ENCODE data around the gene PPIL4. TPM values are rescaled to one million over a fixed set of nuclear protein-coding genes. Genes with fewer than 3 reads are reported as not detected.
A peak's percentile ranks its signal among the peaks of the same experiment; 100 is the strongest.
"Not testable (repeated sequence)": the region's sequence is repeated elsewhere in the genome, so short reads cannot be mapped to it uniquely, and the experiment has no call there.

The PPIL4 gene
- total and polyA plus RNA-seq, 4 experiments from 2014 or later, result 10.0 to 35.7 (median 23.8) TPM

- H3K36me3 ChIP-seq (ENCODE audit: insufficient read depth, low read length), result peaks cover 46% of the 10 kb centered on the region
- peaks cover 72% of the 10 kb centered on the region for H3K4me1 ChIP-seq (ENCODE audit: insufficient read depth, low read length)
- ChIA-PET POLR2A (ENCODE audit: partially characterized antibody) (interaction anchor here (0.7 kb wide), 1 partner anchor 22 kb away, joined by 3 read pairs; no protein-coding TSS in a partner anchor), CTCF (ENCODE audit: partially characterized antibody) (interaction anchor here (0.7 to 3.7 kb wide), 3 partner anchors 28 to 50 kb away, joined by 3 to 29 read pairs (median 3); no protein-coding TSS in a partner anchor)
- H3K9me3 ChIP-seq (ENCODE audit: control insufficient read depth in 1 of 2, low read length in 2 of 2), result no peaks in the 10 kb centered on the region
- no peak for DNase-seq
- Mint-ChIP-seq H3K27ac (peak overlapping the region in 5 of 7 donors; percentile 53 to 91 (median 80)), H3K36me3 (peaks cover 43 to 75% of the 10 kb centered on the region in 2 donors), H3K9me3 (no peaks in the 10 kb centered on the region), H3K4me1 (peaks cover 45 to 84% (median 67%) of the 10 kb centered on the region in 4 donors), H3K27me3 (no peaks in the 10 kb centered on the region), H3K4me3 (peak overlapping the region in 2 of 8 donors; percentile 15 to 79)
- H3K27ac ChIP-seq (ENCODE audit: low read depth, low read length), result no peak overlapping the region
- H3K4me3 ChIP-seq (ENCODE audit: low read length in 2 of 2), result no peak overlapping the region
- intact Hi-C loops (cut with micrococcal nuclease), result no loop called here
- no peaks in the 10 kb centered on the region for H3K27me3 ChIP-seq (ENCODE audit: insufficient read depth, low read length)
Measured at GRCh38 chr6:149467265-149467664, 78.6 kb downstream of the PPIL4 start.

GRCh38 chr6:149464411-149464810 is 81.4 kb downstream of the PPIL4 start:
- peak overlapping the region; percentile 14 to 82 (median 75) for H3K27ac Mint-ChIP-seq
- peak overlapping the region; percentile 12 for H3K27ac ChIP-seq (ENCODE audit: low read depth, low read length)
- H3K4me1 Mint-ChIP-seq, result peaks cover 30 to 63% (median 49%) of the 10 kb centered on the region in 4 donors
- DNase-seq, result no peak
- peaks cover 46 to 79% of the 10 kb centered on the region in 2 donors for H3K36me3 Mint-ChIP-seq
- H3K36me3 ChIP-seq (ENCODE audit: insufficient read depth, low read length), result peaks cover 50% of the 10 kb centered on the region
- no peak overlapping the region for H3K4me3 ChIP-seq (ENCODE audit: low read length in 2 of 2)
- H3K4me3 Mint-ChIP-seq, result peak overlapping the region in 1 of 8 donors; percentile 31
- H3K27me3 Mint-ChIP-seq, result no peaks in the 10 kb centered on the region
- no peaks in the 10 kb centered on the region for H3K9me3 Mint-ChIP-seq
- intact Hi-C loops (cut with micrococcal nuclease), result no loop called here
- ChIA-PET CTCF (ENCODE audit: partially characterized antibody) (interaction anchor here (1.5 kb wide), 1 partner anchor 11 kb away, joined by 5 read pairs; no protein-coding TSS in a partner anchor), POLR2A (ENCODE audit: partially characterized antibody) (interaction anchor here (1.2 kb wide), 1 partner anchor 9 kb away, joined by 3 read pairs; no protein-coding TSS in a partner anchor)
- H3K27me3 ChIP-seq (ENCODE audit: insufficient read depth, low read length), result no peaks in the 10 kb centered on the region
- peaks cover 48% of the 10 kb centered on the region for H3K4me1 ChIP-seq (ENCODE audit: insufficient read depth, low read length)
- no peaks in the 10 kb centered on the region for H3K9me3 ChIP-seq (ENCODE audit: control insufficient read depth in 1 of 2, low read length in 2 of 2)

- H3K36me3 Mint-ChIP-seq, result peaks cover 50 to 83% of the 10 kb centered on the region in 2 donors
- Histone ChIP-seq H3K27ac (ENCODE audit: low read depth, low read length) (no peak overlapping the region), H3K27me3 (ENCODE audit: insufficient read depth, low read length) (no peaks in the 10 kb centered on the region), H3K9me3 (ENCODE audit: control insufficient read depth in 1 of 2, low read length in 2 of 2) (no peaks in the 10 kb centered on the region), H3K4me1 (ENCODE audit: insufficient read depth, low read length) (peaks cover 42% of the 10 kb centered on the region), H3K4me3 (ENCODE audit: low read length in 2 of 2) (no peak overlapping the region), H3K36me3 (ENCODE audit: insufficient read depth, low read length) (peaks cover 52% of the 10 kb centered on the region)
- peaks cover 33 to 63% (median 48%) of the 10 kb centered on the region in 4 donors for H3K4me1 Mint-ChIP-seq
- no peak overlapping the region for H3K4me3 Mint-ChIP-seq
- DNase-seq, result no peak
- no peaks in the 10 kb centered on the region for H3K9me3 Mint-ChIP-seq
- intact Hi-C loops (cut with micrococcal nuclease), result no loop called here
- ChIA-PET CTCF (ENCODE audit: partially characterized antibody) (interaction anchor here (1.0 to 1.7 kb wide), 3 partner anchors 10 to 53 kb away, joined by 4 to 6 read pairs (median 5); no protein-coding TSS in a partner anchor), POLR2A (ENCODE audit: partially characterized antibody) (interaction anchor here (0.6 to 1.2 kb wide), 2 partner anchors 10 to 702 kb away, joined by 3 read pairs; no protein-coding TSS in a partner anchor)
- H3K27ac Mint-ChIP-seq, result peak overlapping the region in 6 of 7 donors; percentile 14 to 82 (median 62)
- H3K27me3 Mint-ChIP-seq, result no peaks in the 10 kb centered on the region
Measured at GRCh38 chr6:149463781-149464180, 82.1 kb downstream of the PPIL4 start.

GRCh38 chr6:149462712-149463111 is 83.1 kb downstream of the PPIL4 start:
- CTCF ChIA-PET (ENCODE audit: partially characterized antibody), result interaction anchor here (0.8 to 1.7 kb wide), 3 partner anchors 21 to 54 kb away, joined by 4 to 6 read pairs (median 4); no protein-coding TSS in a partner anchor
- H3K9me3 ChIP-seq (ENCODE audit: control insufficient read depth in 1 of 2, low read length in 2 of 2); intact Hi-C loops (cut with micrococcal nuclease); H3K27me3 Mint-ChIP-seq; H3K27me3 ChIP-seq (ENCODE audit: insufficient read depth, low read length); POLR2A ChIA-PET (ENCODE audit: partially characterized antibody); DNase-seq; H3K27ac ChIP-seq (ENCODE audit: low read depth, low read length); H3K9me3 Mint-ChIP-seq; H3K4me3 ChIP-seq (ENCODE audit: low read length in 2 of 2); H3K4me3 Mint-ChIP-seq: not testable (repeated sequence)
- H3K4me1 Mint-ChIP-seq, result peaks cover 27 to 58% (median 40%) of the 10 kb centered on the region in 4 donors
- peaks cover 51 to 82% of the 10 kb centered on the region in 2 donors for H3K36me3 Mint-ChIP-seq
- H3K27ac Mint-ChIP-seq, result peak overlapping the region in 5 of 7 donors; percentile 22 to 78 (median 48)
- peaks cover 31% of the 10 kb centered on the region for H3K4me1 ChIP-seq (ENCODE audit: insufficient read depth, low read length)
- peaks cover 57% of the 10 kb centered on the region for H3K36me3 ChIP-seq (ENCODE audit: insufficient read depth, low read length)

DNA sequence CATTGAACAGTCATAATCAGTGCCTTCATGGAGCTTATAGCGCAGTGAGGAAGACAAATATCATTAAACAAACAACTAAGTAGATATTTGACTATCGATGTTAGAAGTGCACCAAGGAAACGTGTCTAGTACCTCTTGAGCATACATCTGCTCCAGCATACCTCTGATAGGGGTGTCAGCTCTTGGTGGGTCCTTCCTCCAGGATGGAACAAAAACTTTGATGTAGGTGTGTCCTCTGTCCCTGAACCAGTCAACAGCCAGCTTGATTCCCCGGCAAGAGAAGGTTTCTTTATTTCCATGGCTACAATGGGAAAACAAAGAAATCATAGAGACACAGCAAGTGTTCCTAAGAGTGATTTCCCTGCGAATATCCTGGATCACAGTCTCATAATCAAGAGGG is 84.2 kb downstream of the PPIL4 start:
- DNase-seq, result peak in 1 of 5 donors; percentile 3
- Histone ChIP-seq H3K27me3 (ENCODE audit: insufficient read depth, low read length) (no peaks in the 10 kb centered on the region), H3K4me1 (ENCODE audit: insufficient read depth, low read length) (peaks cover 23% of the 10 kb centered on the region), H3K4me3 (ENCODE audit: low read length in 2 of 2) (no peak overlapping the region), H3K9me3 (ENCODE audit: control insufficient read depth in 1 of 2, low read length in 2 of 2) (no peaks in the 10 kb centered on the region), H3K36me3 (ENCODE audit: insufficient read depth, low read length) (peaks cover 68% of the 10 kb centered on the region), H3K27ac (ENCODE audit: low read depth, low read length) (no peak overlapping the region)
- no peaks in the 10 kb centered on the region for H3K27me3 Mint-ChIP-seq
- peaks cover 59 to 85% of the 10 kb centered on the region in 2 donors for H3K36me3 Mint-ChIP-seq
- peak overlapping the region in 6 of 7 donors; percentile 11 to 89 (median 24) for H3K27ac Mint-ChIP-seq
- ChIA-PET POLR2A (ENCODE audit: partially characterized antibody) (no interaction called here), CTCF (ENCODE audit: partially characterized antibody) (interaction anchor here (1.2 to 1.8 kb wide), 3 partner anchors 12 to 55 kb away, joined by 3 to 7 read pairs (median 4); no protein-coding TSS in a partner anchor)
- H3K4me1 Mint-ChIP-seq, result peaks cover 23 to 48% (median 37%) of the 10 kb centered on the region in 4 donors
- intact Hi-C loops (cut with micrococcal nuclease), result no loop called here
- H3K4me3 Mint-ChIP-seq, result no peak overlapping the region
- H3K9me3 Mint-ChIP-seq, result no peaks in the 10 kb centered on the region

- ChIA-PET CTCF (ENCODE audit: partially characterized antibody) (interaction anchor here (1.0 to 1.8 kb wide), 3 partner anchors 13 to 86 kb away, joined by 3 to 7 read pairs (median 3); partner anchors contain the start of gene PPIL4), POLR2A (ENCODE audit: partially characterized antibody) (interaction anchor here (0.9 kb wide), 1 partner anchor 23 kb away, joined by 4 read pairs; no protein-coding TSS in a partner anchor)
- intact Hi-C loops (cut with micrococcal nuclease); H3K27ac ChIP-seq (ENCODE audit: low read depth, low read length); H3K4me3 Mint-ChIP-seq; H3K9me3 ChIP-seq (ENCODE audit: control insufficient read depth in 1 of 2, low read length in 2 of 2); H3K27me3 ChIP-seq (ENCODE audit: insufficient read depth, low read length); H3K9me3 Mint-ChIP-seq; H3K4me3 ChIP-seq (ENCODE audit: low read length in 2 of 2); H3K27me3 Mint-ChIP-seq: not testable (repeated sequence)
- Histone ChIP-seq H3K36me3 (ENCODE audit: insufficient read depth, low read length) (peaks cover 72% of the 10 kb centered on the region), H3K4me1 (ENCODE audit: insufficient read depth, low read length) (peaks cover 11% of the 10 kb centered on the region)
- Mint-ChIP-seq H3K27ac (peak overlapping the region in 1 of 7 donors; percentile 11), H3K36me3 (peaks cover 62 to 86% of the 10 kb centered on the region in 2 donors), H3K4me1 (peaks cover 21 to 44% (median 31%) of the 10 kb centered on the region in 4 donors)
- peak in 1 of 5 donors; percentile 8 for DNase-seq
Measured at GRCh38 chr6:149460249-149460648, 85.6 kb downstream of the PPIL4 start.

- peak in 1 of 5 donors; percentile 3 for DNase-seq
- intact Hi-C loops (cut with micrococcal nuclease), result no loop called here
- CTCF ChIA-PET (ENCODE audit: partially characterized antibody), result interaction anchor here (1.0 kb wide), 1 partner anchor 86 kb away, joined by 3 read pairs; the partner anchor contains the start of gene PPIL4
- peaks cover 23 to 46% (median 32%) of the 10 kb centered on the region in 4 donors for H3K4me1 Mint-ChIP-seq
- Histone ChIP-seq H3K27me3 (ENCODE audit: insufficient read depth, low read length) (no peaks in the 10 kb centered on the region), H3K27ac (ENCODE audit: low read depth, low read length) (no peak overlapping the region), H3K4me3 (ENCODE audit: low read length in 2 of 2) (no peak overlapping the region), H3K36me3 (ENCODE audit: insufficient read depth, low read length) (peaks cover 77% of the 10 kb centered on the region), H3K4me1 (ENCODE audit: insufficient read depth, low read length) (peaks cover 11% of the 10 kb centered on the region), H3K9me3 (ENCODE audit: control insufficient read depth in 1 of 2, low read length in 2 of 2) (no peaks in the 10 kb centered on the region)
- peak overlapping the region in 1 of 7 donors; percentile 59 for H3K27ac Mint-ChIP-seq
- peaks cover 66 to 87% of the 10 kb centered on the region in 2 donors for H3K36me3 Mint-ChIP-seq
- no peaks in the 10 kb centered on the region for H3K27me3 Mint-ChIP-seq
- POLR2A ChIA-PET (ENCODE audit: partially characterized antibody), result no interaction called here
- H3K4me3 Mint-ChIP-seq, result no peak overlapping the region
- no peaks in the 10 kb centered on the region for H3K9me3 Mint-ChIP-seq
Measured at GRCh38 chr6:149459761-149460160, 86.1 kb downstream of the PPIL4 start.

All from CD4-positive, alpha-beta memory T cell (primary cell).